SK-N-MC (cell line): ENCODE data around the gene OR2F1.

Experiments used
- EZH2 ChIP-seq: fragments of 200-600 bp; sonication (generic); IDR thresholded peaks from one replicate; pipeline ENCODE4 v1.6.1; 2017; ENCODE audit warnings: antibody characterized with exemption
- POLR2AphosphoS5 ChIP-seq: IDR thresholded peaks from 2 replicates; pipeline ENCODE4 v1.6.1; 2012; ENCODE audit warnings: mild to moderate bottlenecking, low read depth, low read length, borderline replicate concordance

DNA sequence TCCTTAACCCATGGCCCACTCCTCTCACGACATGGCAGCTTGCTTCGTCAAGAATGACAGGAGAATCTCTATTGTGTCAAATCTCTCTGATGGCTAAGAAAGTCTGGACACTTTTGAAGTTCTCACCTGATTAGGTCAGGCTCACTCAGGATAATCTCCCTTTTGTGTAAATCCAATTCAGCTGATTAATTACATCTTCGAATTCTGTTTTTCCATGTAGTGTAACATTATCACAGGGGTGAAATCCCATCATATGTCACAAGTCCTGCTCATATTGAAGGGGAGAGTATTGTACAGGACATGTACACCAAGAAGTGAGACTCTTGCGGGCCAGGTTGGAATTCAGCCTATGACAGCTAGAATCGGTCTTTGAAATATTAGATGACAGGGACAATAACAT lies 29.3 kb downstream of the OR2F1 start:
- TF ChIP-seq POLR2AphosphoS5 (no peak), EZH2 (no peak)
